Uterus (tissue), 2 donors: ENCODE results near the gene PIEZO2.

Experiments
- POLR2A ChIP-seq, 2 donors: fragments of 450-650 bp; IDR thresholded peaks; one replicate each; pipeline ENCODE4 v1.6.1; 2016; ENCODE audit warnings: antibody characterized with exemption in 2 of 2, mild to moderate bottlenecking in 1 of 2, moderate library complexity in 1 of 2
- TF ChIP-seq, protein P1 (sequence below), 4 experiments: fragments of 200-600 bp in 2 of 4; fragments of 450-650 bp in 2 of 4; sonication (generic) in 2 of 4; IDR thresholded peaks; one replicate each; pipeline ENCODE4 v1.5.1; 2016 to 2019; ENCODE audit warnings: antibody characterized with exemption in 4 of 4, mild to moderate bottlenecking in 2 of 4, moderate library complexity in 1 of 4

DNA sequence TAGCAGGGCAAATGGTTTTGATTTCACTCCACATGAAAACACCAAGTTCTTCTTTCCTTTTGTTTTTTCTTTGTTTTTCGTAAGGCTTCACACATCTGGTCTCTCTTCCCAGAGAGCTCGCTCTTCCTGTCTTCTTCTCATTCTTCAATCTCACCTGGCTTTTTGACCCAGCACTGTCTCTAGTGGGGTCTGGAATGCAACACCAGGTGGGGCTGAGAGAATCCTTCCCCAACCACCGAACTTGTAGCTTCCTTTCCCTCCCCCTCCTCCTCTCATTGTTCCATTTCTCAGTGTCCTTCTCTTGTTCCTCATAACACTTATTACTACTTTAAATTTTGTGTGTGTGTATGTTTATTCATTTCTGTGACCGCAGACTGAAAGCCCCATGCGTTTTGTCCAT lies 13.5 kb upstream of the PIEZO2 start:
- TF ChIP-seq, protein P1, sequence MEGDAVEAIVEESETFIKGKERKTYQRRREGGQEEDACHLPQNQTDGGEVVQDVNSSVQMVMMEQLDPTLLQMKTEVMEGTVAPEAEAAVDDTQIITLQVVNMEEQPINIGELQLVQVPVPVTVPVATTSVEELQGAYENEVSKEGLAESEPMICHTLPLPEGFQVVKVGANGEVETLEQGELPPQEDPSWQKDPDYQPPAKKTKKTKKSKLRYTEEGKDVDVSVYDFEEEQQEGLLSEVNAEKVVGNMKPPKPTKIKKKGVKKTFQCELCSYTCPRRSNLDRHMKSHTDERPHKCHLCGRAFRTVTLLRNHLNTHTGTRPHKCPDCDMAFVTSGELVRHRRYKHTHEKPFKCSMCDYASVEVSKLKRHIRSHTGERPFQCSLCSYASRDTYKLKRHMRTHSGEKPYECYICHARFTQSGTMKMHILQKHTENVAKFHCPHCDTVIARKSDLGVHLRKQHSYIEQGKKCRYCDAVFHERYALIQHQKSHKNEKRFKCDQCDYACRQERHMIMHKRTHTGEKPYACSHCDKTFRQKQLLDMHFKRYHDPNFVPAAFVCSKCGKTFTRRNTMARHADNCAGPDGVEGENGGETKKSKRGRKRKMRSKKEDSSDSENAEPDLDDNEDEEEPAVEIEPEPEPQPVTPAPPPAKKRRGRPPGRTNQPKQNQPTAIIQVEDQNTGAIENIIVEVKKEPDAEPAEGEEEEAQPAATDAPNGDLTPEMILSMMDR (IDR thresholded peaks at IDR 0.05): no peak
- no peak for TF ChIP-seq POLR2A (IDR thresholded peaks at IDR 0.05)
